ENCODE data around the gene MYL5. TPM values are rescaled to one million over a fixed set of nuclear protein-coding genes. Genes with fewer than 3 reads are reported as not detected.
"Not testable (repeated sequence)": the region's sequence is repeated elsewhere in the genome, so short reads cannot be mapped to it uniquely, and the experiment has no call there.

Gene MYL5
- total RNA-seq, 1 experiment from 2014 or later: 10.4 TPM

- DNase-seq (ENCODE audit: low read depth): no peak
Observed at GRCh38 chr4:635851-636627, 38.3 kb upstream of the MYL5 start.

DNA sequence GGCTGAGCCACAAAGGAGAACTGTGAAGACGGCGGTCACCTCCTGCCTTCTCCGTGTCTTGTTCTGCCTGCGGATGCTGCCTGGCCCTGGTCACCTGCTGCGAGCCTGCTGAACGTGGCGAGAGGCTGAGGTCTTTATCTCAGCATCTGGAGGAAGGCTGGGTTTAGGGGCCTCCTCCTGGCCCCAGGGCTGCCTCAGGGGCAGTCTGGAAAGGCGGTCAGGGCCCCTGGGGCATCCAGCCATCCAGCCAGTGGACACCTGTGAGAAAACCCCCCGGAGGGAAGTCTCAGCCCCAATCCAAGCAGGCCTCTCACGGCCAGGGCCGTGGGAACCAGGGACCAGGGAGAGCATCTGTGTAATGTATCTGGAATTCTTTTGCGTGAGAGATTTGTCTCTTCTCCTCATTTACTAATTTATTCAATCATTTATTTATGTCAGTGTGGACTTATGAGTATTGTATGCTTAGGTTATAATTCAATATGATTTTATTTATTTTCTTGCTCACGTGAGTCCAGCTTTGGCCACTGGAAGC is 37.6 kb upstream of the MYL5 start:
- no peak for DNase-seq (ENCODE audit: low read depth)

GRCh38 chr4:637536-638280 is 36.6 kb upstream of the MYL5 start:
- DNase-seq (ENCODE audit: low read depth): no peak

GRCh38 chr4:642366-642765 is 32.0 kb upstream of the MYL5 start:
- DNase-seq (ENCODE audit: low read depth): not testable (repeated sequence)

DNA sequence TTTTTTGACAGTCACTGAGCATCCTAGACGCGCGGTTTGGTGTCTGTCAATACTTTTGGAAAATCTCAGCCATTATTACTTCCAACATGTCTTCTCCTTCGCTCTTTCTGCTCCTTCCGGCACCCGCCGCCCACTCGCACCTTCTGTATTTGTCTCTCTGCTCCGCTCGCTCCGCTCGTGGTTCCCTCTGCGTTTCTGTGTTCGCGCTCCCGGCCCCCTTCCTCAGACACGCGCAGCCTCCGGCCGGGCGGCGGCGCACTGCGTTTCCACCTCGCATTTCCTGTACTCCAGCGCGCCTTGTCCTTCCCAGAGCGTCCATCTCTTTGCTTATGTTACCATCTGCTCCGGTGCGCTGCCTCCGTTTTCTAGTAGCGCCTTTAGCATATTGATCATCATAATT is 27.9 kb upstream of the MYL5 start:
- DNase-seq (ENCODE audit: low read depth): no peak

GRCh38 chr4:647481-647880 is 26.9 kb upstream of the MYL5 start:
- DNase-seq (ENCODE audit: low read depth): no peak

- peak; percentile 5 for DNase-seq (ENCODE audit: low read depth)
Observed at GRCh38 chr4:648579-649292, 25.6 kb upstream of the MYL5 start.

DNA sequence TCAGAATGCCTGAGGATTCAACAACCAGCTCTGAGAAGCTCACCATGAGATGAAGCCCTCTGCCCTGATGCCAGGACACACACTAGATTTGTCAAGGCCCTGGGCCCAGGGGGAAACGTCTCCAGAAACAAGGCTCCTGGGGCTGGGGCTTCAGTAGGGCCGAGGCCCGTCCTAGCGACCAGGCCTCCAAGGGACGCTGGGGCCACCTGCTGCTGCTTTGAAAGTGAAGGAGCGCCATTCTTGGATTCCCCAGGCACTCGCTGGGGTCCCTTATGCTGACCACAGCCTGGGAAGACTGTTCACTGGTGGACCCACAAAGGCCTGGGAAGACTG is 25.1 kb upstream of the MYL5 start:
- DNase-seq (ENCODE audit: low read depth): no peak

GRCh38 chr4:649751-650310 is 24.5 kb upstream of the MYL5 start:
- no peak for DNase-seq (ENCODE audit: low read depth)

DNA sequence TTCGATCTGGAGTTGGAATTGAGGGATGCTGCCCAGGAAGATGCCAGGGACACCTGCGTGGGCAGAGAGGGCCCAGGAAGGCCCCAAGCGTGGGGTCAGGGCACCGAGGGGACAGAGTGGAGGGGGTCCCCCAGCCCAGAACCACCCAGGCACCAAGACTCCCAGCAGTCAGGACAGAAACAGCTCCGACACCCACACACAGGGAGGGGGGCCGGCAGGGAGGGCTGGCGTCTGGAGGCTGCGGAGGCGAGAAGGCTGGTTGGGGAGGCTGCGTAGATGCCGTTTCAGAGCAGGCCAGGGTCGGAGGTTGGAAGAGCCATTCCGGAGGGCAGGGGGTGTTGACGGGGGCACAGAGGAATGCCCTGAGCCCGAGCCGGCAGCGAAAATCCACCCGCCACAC is 23.9 kb upstream of the MYL5 start:
- no peak for DNase-seq (ENCODE audit: low read depth)

- no peak for DNase-seq (ENCODE audit: low read depth)
Observed at GRCh38 chr4:650951-651883, 23.1 kb upstream of the MYL5 start.

- no peak for DNase-seq (ENCODE audit: low read depth)
Observed at GRCh38 chr4:651884-652642, 22.3 kb upstream of the MYL5 start.

- DNase-seq (ENCODE audit: low read depth): no peak
Observed at GRCh38 chr4:653080-653821, 21.1 kb upstream of the MYL5 start.

GRCh38 chr4:653831-654502 is 20.4 kb upstream of the MYL5 start:
- no peak for DNase-seq (ENCODE audit: low read depth)

DNA sequence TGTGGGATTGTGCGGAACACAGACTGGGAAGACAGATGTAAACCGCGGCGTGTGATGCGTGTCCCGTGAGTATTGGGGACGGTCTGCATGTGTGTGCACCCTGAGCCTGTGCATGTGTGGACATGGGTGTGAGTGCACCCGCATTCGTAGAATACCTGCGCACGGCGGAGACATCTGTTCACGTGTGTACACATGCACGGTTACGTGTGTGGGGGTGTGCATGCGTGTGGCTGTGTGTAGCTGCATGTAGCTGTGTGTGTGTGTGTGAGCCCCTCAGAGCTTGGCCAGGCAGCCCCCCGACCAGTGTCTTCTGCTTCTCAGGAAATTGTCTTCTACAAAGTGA is 19.9 kb upstream of the MYL5 start:
- DNase-seq (ENCODE audit: low read depth): no peak

- no peak for DNase-seq (ENCODE audit: low read depth)
Observed at GRCh38 chr4:654871-655463, 19.4 kb upstream of the MYL5 start.

DNA sequence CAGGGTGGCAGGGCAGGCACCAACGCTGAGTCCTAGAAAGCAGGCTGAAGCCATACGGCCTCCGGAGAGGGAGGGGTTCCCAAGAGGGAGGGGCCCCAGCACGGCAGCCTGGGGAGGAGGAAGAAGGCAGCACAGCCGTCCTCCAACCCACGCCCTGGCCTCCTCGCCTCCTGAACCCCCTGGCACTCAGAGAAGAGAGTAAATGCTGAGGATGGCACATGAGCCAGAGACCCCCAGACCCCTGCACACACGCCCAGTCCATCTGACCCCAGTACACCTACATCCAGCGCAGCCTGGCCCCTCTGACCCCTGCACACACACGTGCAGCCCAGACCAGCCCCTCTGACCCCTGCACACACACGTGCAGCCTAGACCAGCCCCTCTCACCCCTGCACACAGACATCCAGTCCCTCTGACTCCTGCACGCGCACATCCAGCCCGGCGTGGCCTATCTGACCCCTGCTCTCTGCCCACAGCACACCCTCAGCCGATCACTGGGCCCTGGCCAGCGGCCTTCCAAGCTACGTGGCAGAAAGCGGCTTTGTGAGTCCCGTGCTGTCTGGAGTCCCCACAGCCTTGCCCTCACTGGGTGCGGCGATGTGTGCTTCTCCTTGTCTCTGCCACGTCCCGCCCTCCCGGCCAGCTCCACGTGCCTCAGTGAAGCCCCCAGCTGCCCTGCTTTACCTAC is 18.7 kb upstream of the MYL5 start:
- DNase-seq (ENCODE audit: low read depth): no peak
